GM18867 (cell line): ENCODE results near the gene FGD5.

Experiments
- ATAC-seq: cut with Tn5 transposase; IDR thresholded peaks from one replicate; pipeline ENCODE4 v1.9.1; 2021; ENCODE audit warnings: mild to moderate bottlenecking, moderate library complexity; ENCODE audit not compliant: unreplicated experiment

The FGD5 gene

GRCh38 chr3:14826069-14826468 lies 7.3 kb downstream of the FGD5 start:
- no peak for ATAC-seq

- no peak for ATAC-seq
Observed at GRCh38 chr3:14827776-14828175, 9.0 kb downstream of the FGD5 start.

- no peak for ATAC-seq
Observed at GRCh38 chr3:14829811-14830210, 11.0 kb downstream of the FGD5 start.

GRCh38 chr3:14831916-14832450 lies 13.2 kb downstream of the FGD5 start:
- ATAC-seq, result no peak

- no peak for ATAC-seq
Observed at GRCh38 chr3:14832975-14833722, 14.4 kb downstream of the FGD5 start.

- ATAC-seq, result no peak
Observed at GRCh38 chr3:14834121-14834520, 15.4 kb downstream of the FGD5 start.

DNA sequence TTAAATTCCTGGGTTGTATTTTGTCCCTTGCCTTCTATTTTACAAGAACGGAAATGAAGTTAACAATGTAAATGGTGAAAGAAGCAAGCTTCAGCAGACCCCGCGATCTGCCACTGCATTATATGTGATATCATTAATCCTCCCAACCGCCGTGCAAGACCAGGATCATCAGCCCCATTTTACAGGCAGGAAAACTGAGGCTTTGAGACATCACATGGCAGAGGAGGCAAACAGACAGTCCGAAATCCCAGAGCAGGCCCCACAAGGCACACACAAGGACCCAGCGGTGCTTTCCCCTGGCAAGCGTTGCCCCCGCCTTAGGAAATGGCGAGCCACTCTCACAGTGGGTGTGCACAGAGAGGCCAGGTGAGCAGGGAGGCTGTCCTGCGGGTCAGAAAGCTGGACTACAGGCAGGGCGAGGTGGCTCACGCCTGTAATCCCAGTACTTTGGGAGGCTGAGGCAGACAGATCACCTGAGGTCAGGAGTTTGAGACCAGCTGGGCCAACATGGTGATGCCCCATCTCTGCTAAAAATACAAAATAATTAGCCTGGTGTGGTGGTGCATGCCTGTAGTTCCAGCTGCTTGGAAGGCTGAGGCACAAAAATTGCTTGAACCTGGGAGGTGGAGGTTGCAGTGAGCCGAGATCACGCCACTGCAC lies 16.2 kb downstream of the FGD5 start:
- ATAC-seq, result no peak

DNA sequence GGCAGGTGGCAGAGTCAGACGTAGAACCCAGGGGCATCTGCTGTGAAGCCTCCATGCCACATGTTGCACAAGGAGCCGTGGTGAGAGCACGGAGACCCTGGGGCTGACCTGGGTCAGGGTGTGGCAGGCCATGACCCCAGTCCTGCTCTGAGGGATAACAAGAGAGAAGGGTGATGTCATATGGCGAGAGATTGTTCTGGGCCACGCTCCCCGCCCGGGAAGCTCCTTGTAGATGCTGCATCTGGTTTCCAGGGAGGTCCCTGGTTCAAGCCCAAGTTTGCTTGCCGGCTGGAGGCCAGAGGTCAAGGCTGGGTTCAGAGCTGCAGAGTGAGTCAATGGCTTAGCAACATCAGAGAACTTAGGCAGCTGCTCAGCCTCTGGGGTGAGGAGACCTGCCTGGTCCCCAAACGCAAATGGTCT lies 17.3 kb downstream of the FGD5 start:
- no peak for ATAC-seq

GRCh38 chr3:14837186-14837877 lies 18.6 kb downstream of the FGD5 start:
- no peak for ATAC-seq

- ATAC-seq, result no peak
Observed at GRCh38 chr3:14837878-14838258, 19.1 kb downstream of the FGD5 start.

GRCh38 chr3:14839236-14839635 lies 20.5 kb downstream of the FGD5 start:
- ATAC-seq, result no peak

- ATAC-seq, result no peak
Observed at GRCh38 chr3:14841836-14842235, 23.1 kb downstream of the FGD5 start.

DNA sequence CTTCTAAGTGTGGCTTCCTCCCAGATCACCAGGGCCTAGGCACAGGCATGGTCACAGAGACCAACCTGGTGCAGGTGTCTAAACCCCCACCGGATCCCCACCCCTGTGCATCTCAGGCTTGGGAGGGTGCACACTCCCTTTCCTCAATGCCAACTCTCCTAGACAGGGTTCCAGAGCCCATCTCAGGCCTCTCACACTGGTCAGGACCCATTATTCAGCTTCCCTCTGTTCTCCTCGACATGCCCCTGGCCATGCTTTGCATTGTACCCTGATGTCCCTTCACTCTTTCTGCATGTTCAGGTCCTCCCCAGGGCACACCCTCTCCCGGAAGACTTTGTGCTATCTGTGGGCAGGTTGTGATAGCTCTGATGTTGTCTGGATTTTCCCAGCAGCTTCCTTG lies 23.5 kb downstream of the FGD5 start:
- ATAC-seq, result no peak

- ATAC-seq, result no peak
Observed at GRCh38 chr3:14843321-14843720, 24.6 kb downstream of the FGD5 start.

- ATAC-seq, result no peak
Observed at GRCh38 chr3:14844386-14845170, 25.8 kb downstream of the FGD5 start.

DNA sequence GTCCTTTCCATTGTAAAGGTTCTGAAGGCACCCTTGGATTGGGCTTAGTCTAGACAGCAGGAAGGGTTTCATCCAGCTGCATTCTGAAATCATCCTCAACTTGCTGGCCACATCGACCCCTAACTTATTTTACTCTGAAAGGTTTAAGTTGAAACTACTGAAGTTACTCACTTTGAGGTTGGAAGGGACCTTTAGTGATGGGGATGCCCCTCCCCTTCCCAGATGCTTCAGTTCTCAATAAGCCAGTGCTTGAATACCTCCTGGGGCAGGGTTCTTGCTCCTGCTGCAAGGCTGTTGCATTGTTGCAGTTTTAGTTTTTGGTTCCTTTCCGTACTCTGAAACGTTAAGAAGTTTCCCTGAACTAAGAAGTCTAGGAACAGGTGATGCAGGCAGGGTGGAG lies 26.4 kb downstream of the FGD5 start:
- no peak for ATAC-seq

GRCh38 chr3:14845826-14846225 lies 27.1 kb downstream of the FGD5 start:
- ATAC-seq, result no peak

DNA sequence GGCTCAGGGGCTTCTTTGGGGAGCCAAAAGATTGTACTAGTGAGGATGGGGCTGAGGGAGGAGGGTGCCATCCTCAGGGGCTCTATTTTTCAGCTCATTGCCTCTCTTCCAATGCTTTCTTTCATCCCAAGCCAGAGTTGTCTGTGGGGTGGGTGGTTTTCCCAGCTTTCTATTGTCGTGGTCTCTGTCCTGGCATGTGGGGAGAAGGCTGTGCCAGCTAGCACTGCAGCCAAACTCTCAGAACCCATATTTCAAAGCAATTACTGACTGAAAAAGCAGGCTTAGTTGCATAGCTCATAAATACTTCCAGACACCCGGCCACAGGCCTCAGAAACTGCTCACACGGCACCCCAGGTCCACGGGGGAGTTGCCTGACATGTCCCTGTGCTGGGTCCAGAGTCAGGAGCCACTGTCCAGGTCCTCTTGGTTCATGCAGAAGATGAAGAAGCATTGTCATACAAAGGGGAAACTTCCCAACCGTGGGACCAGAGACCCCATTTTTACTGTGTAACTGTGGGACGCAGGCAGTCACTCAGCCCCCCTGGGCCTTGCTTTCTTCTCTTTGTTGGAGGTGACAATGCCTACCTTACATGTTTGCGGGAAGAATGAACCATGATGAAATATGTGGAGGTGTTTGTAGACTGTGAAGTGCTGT lies 27.6 kb downstream of the FGD5 start:
- no peak for ATAC-seq

GRCh38 chr3:14847613-14848541 lies 29.1 kb downstream of the FGD5 start:
- no peak for ATAC-seq
